HepG2 (cell line): ENCODE results near the gene TRERF1. TPM values are rescaled to one million over a fixed set of nuclear protein-coding genes. Genes with fewer than 3 reads are reported as not detected.

Experiments used
- ATAC-seq: fragments of 200-7000 bp; cut with Tn5 transposase; 3 replicates; pipeline ENCODE4 v1.9.1; 2020; ENCODE audit warnings: mild to moderate bottlenecking, moderate library complexity
- BruUV-seq: library from RNA; stranded (reverse); fragments of 400-500 nt; replicated peaks from 2 replicates; lab custom pipeline; 2021; lab: Mats Ljungman, UMichigan
- CTCF ChIA-PET: fragments of 300-600 bp; formaldehyde crosslinking; extraction: SDS; loops from one replicate; lab custom pipeline; 2021; ENCODE audit warnings: low total read pairs, inconsistent platforms, low intra/inter-chr PET ratio; lab: Yijun Ruan, JAX
- POLR2A ChIA-PET: fragments of 350-600 bp; sonication (Branson Sonifier 250); formaldehyde crosslinking; loops from one replicate; lab custom pipeline; 2020; ENCODE audit warnings: antibody characterized with exemption, inconsistent platforms; lab: Yijun Ruan, JAX
- DNase-seq: peaks from one replicate; pipeline ENCODE4 v3.0.0-alpha.2; 2015; ENCODE audit warnings: low spot score
- FAIRE-seq: peaks from 3 replicates; lab custom pipeline; 2011; peaks lifted over from hg19 to GRCh38; lab: Jason Lieb, UNC
- H2AFZ ChIP-seq: one replicate; pipeline ENCODE4 v1.6.1; 2011; ENCODE audit warnings: low read length, inconsistent platforms
- H3K27ac ChIP-seq: fragments of 300-600 bp; 3 replicates; pipeline ENCODE4 v1.8.0; 2011; ENCODE audit warnings: mixed run types, mild to moderate bottlenecking, mixed read lengths, low read length, inconsistent platforms; ENCODE audit not compliant: insufficient read depth; ENCODE audit errors: extremely low read length
- H3K27me3 ChIP-seq, 2 experiments: fragments of 200-600 bp in 1 of 2; 2 replicates in 1 of 2; 3 replicates in 1 of 2; pipeline versions ENCODE4 v1.6.0 to v1.8.0; 2011; ENCODE audit warnings: low read length in 2 of 2, mild to moderate bottlenecking in 2 of 2, moderate library complexity in 2 of 2, inconsistent platforms in 1 of 2; ENCODE audit not compliant: insufficient read depth in 2 of 2, control insufficient read depth in 1 of 2
- H3K36me3 ChIP-seq, 2 experiments: fragments of 200-600 bp in 1 of 2; replicated peaks in 1 of 2; 2 replicates in 1 of 2; 3 replicates in 1 of 2; pipeline versions ENCODE4 v1.5.1 to v1.8.0; 2011; ENCODE audit warnings: low read length in 2 of 2, inconsistent platforms in 1 of 2; ENCODE audit not compliant: insufficient read depth in 2 of 2, control insufficient read depth in 1 of 2
- H3K4me1 ChIP-seq: 2 replicates; pipeline ENCODE4 v1.5.1; 2012; ENCODE audit warnings: low read length, inconsistent platforms; ENCODE audit not compliant: insufficient read depth
- H3K4me2 ChIP-seq: 2 replicates; pipeline ENCODE4 v1.6.0; 2011; ENCODE audit warnings: low read depth, low read length, inconsistent platforms
- H3K4me3 ChIP-seq, 3 experiments: fragments of 200-600 bp in 1 of 3; sonication (generic), shearing (Covaris generic) in 1 of 3; replicated peaks in 1 of 3; 2 replicates each; pipeline ENCODE4 v1.5.1; 2011 to 2016; ENCODE audit warnings: low read length in 3 of 3, inconsistent platforms in 2 of 3, low read depth in 2 of 3, mild to moderate bottlenecking in 2 of 3, control low read depth in 1 of 3, mixed read lengths in 1 of 3; ENCODE audit not compliant: insufficient read depth in 1 of 3
- H3K79me2 ChIP-seq: one replicate; pipeline ENCODE4 v1.6.1; 2011; ENCODE audit warnings: low read length, inconsistent platforms; ENCODE audit not compliant: insufficient read depth
- H3K9ac ChIP-seq: 2 replicates; pipeline ENCODE4 v1.6.0; 2011; ENCODE audit warnings: mild to moderate bottlenecking, low read depth, low read length, inconsistent platforms; ENCODE audit not compliant: insufficient read depth
- H3K9me3 ChIP-seq: 2 replicates; pipeline ENCODE4 v1.5.1; 2012; ENCODE audit warnings: mild to moderate bottlenecking, low read length
- H4K20me1 ChIP-seq: 2 replicates; pipeline ENCODE4 v1.6.0; 2011; ENCODE audit warnings: inconsistent platforms, mild to moderate bottlenecking, low read length, moderate library complexity; ENCODE audit not compliant: insufficient read depth
- CBX1 ChIP-seq: IDR thresholded peaks from one replicate; pipeline ENCODE4 v1.6.1; 2016; ENCODE audit warnings: antibody characterized with exemption, low read depth
- GATAD2A ChIP-seq: IDR thresholded peaks from 2 replicates; pipeline ENCODE4 v1.6.1; 2016
- KMT2A ChIP-seq: sonication (generic); formaldehyde crosslinking; IDR thresholded peaks from 2 replicates; pipeline ENCODE4 v1.4.0; 2020; ENCODE audit warnings: missing genetic modification reagents
- MBD4 ChIP-seq: IDR thresholded peaks from 2 replicates; pipeline ENCODE4 v1.6.1; 2012; ENCODE audit warnings: low read length, inconsistent platforms, borderline replicate concordance
- MED13 ChIP-seq: sonication (generic); formaldehyde crosslinking; IDR thresholded peaks from 2 replicates; pipeline ENCODE4 v1.5.0; 2020; ENCODE audit warnings: missing genetic modification reagents
- NCOA2 ChIP-seq: sonication (generic); formaldehyde crosslinking; IDR thresholded peaks from 2 replicates; pipeline ENCODE4 v1.8.0; 2022; ENCODE audit warnings: inconsistent platforms
- NFATC3 ChIP-seq: sonication (generic); formaldehyde crosslinking; IDR thresholded peaks from 2 replicates; pipeline ENCODE4 v1.5.1; 2020; ENCODE audit warnings: mild to moderate bottlenecking, missing genetic modification reagents
- POLR2AphosphoS2 ChIP-seq: IDR thresholded peaks from 2 replicates; pipeline ENCODE4 v1.6.1; 2011; ENCODE audit warnings: low read depth, low read length, improper control_type of control experiment
- POLR2AphosphoS5 ChIP-seq: IDR thresholded peaks from 2 replicates; pipeline ENCODE4 v1.6.1; 2012; ENCODE audit warnings: low read depth, low read length
- SYNCRIP ChIP-seq: fragments of 200-400 bp; formaldehyde crosslinking; IDR thresholded peaks from 2 replicates; pipeline ENCODE4 v1.6.1; 2018; ENCODE audit warnings: mild to moderate bottlenecking, low read depth, low read length; ENCODE audit not compliant: insufficient read depth
- TFDP2 ChIP-seq: sonication (generic); formaldehyde crosslinking; IDR thresholded peaks from 2 replicates; pipeline ENCODE4 v1.4.0; 2020; ENCODE audit warnings: missing genetic modification reagents
- YEATS2 ChIP-seq: sonication (generic); formaldehyde crosslinking; IDR thresholded peaks from 2 replicates; pipeline ENCODE4 v1.4.0; 2020; ENCODE audit warnings: missing genetic modification reagents, borderline replicate concordance
- ZFP36 ChIP-seq: fragments of 150-350 bp; IDR thresholded peaks from 2 replicates; pipeline ENCODE4 v1.6.1; 2018; ENCODE audit warnings: borderline replicate concordance, low read length, low read depth; ENCODE audit not compliant: partially characterized antibody
- ZMYM4 ChIP-seq: sonication (generic); formaldehyde crosslinking; IDR thresholded peaks from 2 replicates; pipeline ENCODE4 v1.8.1; 2023; ENCODE audit warnings: mild to moderate bottlenecking, missing genetic modification reagents
- ZNF562 ChIP-seq: sonication (generic); formaldehyde crosslinking; IDR thresholded peaks from 2 replicates; pipeline ENCODE4 v1.8.0; 2022; ENCODE audit warnings: missing genetic modification reagents, borderline replicate concordance
- ZNF616 ChIP-seq: sonication (generic); formaldehyde crosslinking; IDR thresholded peaks from 2 replicates; pipeline ENCODE4 v1.5.0; 2020; ENCODE audit warnings: low read depth, mild to moderate bottlenecking, missing genetic modification reagents
- ZNF7 ChIP-seq: IDR thresholded peaks from 2 replicates; pipeline ENCODE4 v1.6.1; 2016; ENCODE audit warnings: missing biosample characterization, missing genetic modification reagents
- ZNF724P ChIP-seq: sonication (generic); formaldehyde crosslinking; IDR thresholded peaks from 2 replicates; pipeline ENCODE4 v1.8.0; 2022; ENCODE audit warnings: missing genetic modification reagents, borderline replicate concordance
- WGBS: methylation state at CpG from one replicate; pipeline ENCODE4 v1.1.6; 2017; ENCODE audit warnings: low lambda C conversion rate; 5-methylcytosine and 5-hydroxymethylcytosine counted together
- in situ Hi-C: cut with HindIII; loops from 2 replicates; pipeline ENCODE4 v1.10.0; 2017; ENCODE audit warnings: low pct_unique_long_range_greater_than_20kb; ENCODE audit not compliant: extremely low pct_ligation_motif_present
- intact Hi-C: fragments of 100-400 bp; cut with micrococcal nuclease; formaldehyde crosslinking; loops from one replicate; pipeline ENCODE4 v1.10.0; 2022; ENCODE audit not compliant: unreplicated experiment
- polyA plus RNA-seq, 8 experiments: library from polyadenylated mRNA; depleted of rRNA in 3 of 8; stranded (reverse) in 7 of 8; unstranded in 1 of 8; fragments of >200 nt; fragmentation: Illumina TruSeq in 4 of 8; extraction: Trizol in 4 of 8; gene quantifications; 2 replicates each; pipeline versions ENCODE4 v1.2.1 to v1.2.3, GENCODE V29; 2011 to 2016; ENCODE audit warnings: low read depth in 4 of 8, missing spikeins in 1 of 8, mixed read lengths in 1 of 8; ENCODE audit not compliant: insufficient read depth in 1 of 8
- total RNA-seq, 5 experiments: library from RNA; depleted of rRNA; stranded (reverse); fragments of >200 nt; fragmentation: Illumina TruSeq; extraction: Trizol; gene quantifications; 2 replicates each; pipeline ENCODE4 v1.2.3, GENCODE V29; 2016; ENCODE audit warnings: low read depth in 1 of 5
- TF ChIP-seq, protein P1 (sequence below): sonication (generic); formaldehyde crosslinking; conservative IDR thresholded peaks from 2 replicates; pipeline ENCODE4 v1.4.0; 2020; ENCODE audit warnings: missing genetic modification reagents

TRERF1 gene
- total and polyA plus RNA-seq, 2 of the 13 experiments (the other 11 are each of a cell fraction or from before 2014, with no cell fraction given), result 0.02 TPM; not detected in 1

DNA sequence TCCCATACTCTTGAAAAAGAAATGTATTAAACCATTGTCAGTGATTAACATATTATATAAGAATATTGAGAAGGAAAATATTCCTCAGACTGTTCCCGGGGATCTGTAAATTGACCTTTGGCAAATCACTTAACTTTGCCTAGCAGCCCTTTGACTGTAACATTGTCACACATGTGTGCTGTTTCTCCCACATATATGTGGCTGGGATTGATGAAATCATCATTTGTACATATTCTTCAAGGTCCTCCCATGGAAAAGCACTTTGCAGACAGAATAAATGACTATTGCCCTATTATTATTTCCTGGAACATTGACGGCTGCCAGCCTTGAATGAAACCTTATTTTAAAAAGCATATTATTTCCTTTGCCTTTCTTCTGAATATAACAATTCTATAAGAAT lies 36.4 kb upstream of the TRERF1 start (continued):
- no peak for TF ChIP-seq POLR2AphosphoS2
- TF ChIP-seq YEATS2 (CRISPR knock-in tag), result no peak
- no peak for TF ChIP-seq ZNF7 (CRISPR knock-in tag)
- no peak for TF ChIP-seq ZMYM4 (CRISPR knock-in tag)

- Histone ChIP-seq H3K36me3 (no peaks in the 10 kb centered on the region), H3K79me2 (no peaks in the 10 kb centered on the region), H3K27me3 (peaks cover 1 to 5% of the 10 kb centered on the region in 2 experiments; a peak in 2 of 5 replicates), H4K20me1 (no peaks in the 10 kb centered on the region), H3K9ac (no peak overlapping the region), H3K9me3 (no peaks in the 10 kb centered on the region), H3K4me2 (no peak overlapping the region), H2AFZ (no peak overlapping the region), H3K27ac (no peak overlapping the region), H3K4me3 (no peak overlapping the region)
- intact Hi-C loops, result no loop called here
- WGBS, result 5% methylated on average over 1 of the region's 1 CpG
- POLR2A ChIA-PET, result no interaction called here
- DNase-seq (no peak), FAIRE-seq (no peak)
- in situ Hi-C loops, result no loop called here
- BruUV-seq, result no TSS peak
- CTCF ChIA-PET, result no interaction called here
- TF ChIP-seq, protein P1, sequence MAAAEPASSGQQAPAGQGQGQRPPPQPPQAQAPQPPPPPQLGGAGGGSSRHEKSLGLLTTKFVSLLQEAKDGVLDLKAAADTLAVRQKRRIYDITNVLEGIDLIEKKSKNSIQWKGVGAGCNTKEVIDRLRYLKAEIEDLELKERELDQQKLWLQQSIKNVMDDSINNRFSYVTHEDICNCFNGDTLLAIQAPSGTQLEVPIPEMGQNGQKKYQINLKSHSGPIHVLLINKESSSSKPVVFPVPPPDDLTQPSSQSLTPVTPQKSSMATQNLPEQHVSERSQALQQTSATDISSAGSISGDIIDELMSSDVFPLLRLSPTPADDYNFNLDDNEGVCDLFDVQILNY (CRISPR knock-in tag), result no peak
- no peak for TF ChIP-seq ZFP36
- TF ChIP-seq SYNCRIP, result no peak
- no peak for TF ChIP-seq NFATC3 (CRISPR knock-in tag)
- TF ChIP-seq MBD4, result no peak
- TF ChIP-seq TFDP2, result no peak
- no peak for TF ChIP-seq POLR2AphosphoS5
- no peak for TF ChIP-seq ZNF724P (CRISPR knock-in tag)
- no peak for TF ChIP-seq NCOA2
- no peak for TF ChIP-seq GATAD2A
- no peak for TF ChIP-seq ZNF616 (CRISPR knock-in tag)
- TF ChIP-seq CBX1, result no peak
- TF ChIP-seq KMT2A, result no peak
- no peak for TF ChIP-seq MED13 (CRISPR knock-in tag)
- TF ChIP-seq ZNF562 (CRISPR knock-in tag), result no peak
- TF ChIP-seq, all 625 proteins: peak for 0
- no peak for ATAC-seq
- H3K4me1 ChIP-seq, result no peaks in the 10 kb centered on the region
These were observed 32.5 kb upstream of the TRERF1 start for GRCh38 chr6:42484261-42484660.
